Amygdala (tissue), 56 donors: ENCODE results near the gene DCDC2C.

ENCODE experiments used
- DNase-seq, 56 donors: peaks; one replicate each; lab custom pipeline; 2025; lab: John Stamatoyannopoulos, UW

The DCDC2C gene

GRCh38 chr2:3741867-3742602, 38.7 kb downstream of the DCDC2C start:
- no peak for DNase-seq

GRCh38 chr2:3742743-3743508, 39.6 kb downstream of the DCDC2C start:
- DNase-seq = no peak

GRCh38 chr2:3743951-3744555, 40.7 kb downstream of the DCDC2C start:
- no peak for DNase-seq

- no peak for DNase-seq
Measured at GRCh38 chr2:3745920-3746319, 42.5 kb downstream of the DCDC2C start.

GRCh38 chr2:3747032-3747654, 43.8 kb downstream of the DCDC2C start:
- no peak for DNase-seq

GRCh38 chr2:3747826-3748225, 44.5 kb downstream of the DCDC2C start:
- DNase-seq = no peak

GRCh38 chr2:3749201-3749600, 45.8 kb downstream of the DCDC2C start:
- no peak for DNase-seq

GRCh38 chr2:3751251-3751650, 47.9 kb downstream of the DCDC2C start:
- DNase-seq = no peak

- DNase-seq = no peak
Measured at GRCh38 chr2:3751806-3752205, 48.4 kb downstream of the DCDC2C start.

- DNase-seq = no peak
Measured at GRCh38 chr2:3752376-3752775, 49.0 kb downstream of the DCDC2C start.

GRCh38 chr2:3753561-3753960, 50.2 kb downstream of the DCDC2C start:
- DNase-seq = no peak

GRCh38 chr2:3754280-3754679, 50.9 kb downstream of the DCDC2C start:
- no peak for DNase-seq

- DNase-seq = no peak
Measured at GRCh38 chr2:3754795-3755194, 51.4 kb downstream of the DCDC2C start.

GRCh38 chr2:3755277-3755676, 51.9 kb downstream of the DCDC2C start:
- no peak for DNase-seq

- no peak for DNase-seq
Measured at GRCh38 chr2:3756306-3756705, 52.9 kb downstream of the DCDC2C start.

GRCh38 chr2:3758906-3759305, 55.5 kb downstream of the DCDC2C start:
- no peak for DNase-seq

GRCh38 chr2:3759331-3759730, 56.0 kb downstream of the DCDC2C start:
- DNase-seq = no peak

GRCh38 chr2:3759761-3760160, 56.4 kb downstream of the DCDC2C start:
- no peak for DNase-seq

GRCh38 chr2:3761272-3761671, 57.9 kb downstream of the DCDC2C start:
- no peak for DNase-seq

- no peak for DNase-seq
Measured at GRCh38 chr2:3762771-3763447, 59.5 kb downstream of the DCDC2C start.

GRCh38 chr2:3766824-3767223, 63.4 kb downstream of the DCDC2C start:
- DNase-seq = no peak
